ENCODE data around the gene RPS6KC1.

DNA sequence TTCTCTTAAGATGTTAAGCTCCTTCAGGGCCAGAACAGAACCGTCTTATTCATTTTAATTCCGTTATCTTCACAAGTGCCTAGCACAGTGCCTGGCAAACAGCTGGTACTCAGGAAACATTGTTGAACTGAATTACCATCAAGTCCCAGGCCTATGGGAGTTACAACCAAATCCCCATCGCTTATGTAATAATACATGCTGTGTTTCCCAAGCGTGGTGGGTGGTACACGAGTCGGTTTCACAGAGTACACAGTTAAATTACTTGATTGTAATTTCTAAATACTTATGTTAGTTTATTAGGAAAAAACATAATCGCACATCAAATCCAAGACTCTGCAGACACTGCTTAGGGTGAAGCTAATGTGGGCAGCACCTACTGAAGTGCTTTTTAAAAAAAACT, 36.4 kb upstream of the RPS6KC1 start:
- TF ChIP-seq CTCF (conservative IDR thresholded peaks at IDR 0.05) (no peak), ZFX (IDR thresholded peaks at IDR 0.05) (no peak)

All from C4-2B (cell line).